HUES64 (cell line): ENCODE results near the gene DDX6. TPM values are rescaled to one million over a fixed set of nuclear protein-coding genes. Genes with fewer than 3 reads are reported as not detected.
A peak's percentile ranks its signal among the peaks of the same experiment; 100 is the strongest.
"Not testable (repeated sequence)": the region's sequence is repeated elsewhere in the genome, so short reads cannot be mapped to it uniquely, and the experiment has no call there.

Source experiments
- H3K27ac ChIP-seq: 2 replicates; pipeline ENCODE4 v1.7.0; 2013; ENCODE audit warnings: low read depth, low read length, inconsistent platforms
- H3K27me3 ChIP-seq: 2 replicates; pipeline ENCODE4 v1.6.1; 2013; ENCODE audit warnings: mild to moderate bottlenecking, low read length; ENCODE audit not compliant: insufficient read depth
- H3K36me3 ChIP-seq: 2 replicates; pipeline ENCODE4 v1.6.1; 2013; ENCODE audit warnings: mild to moderate bottlenecking, low read length; ENCODE audit not compliant: insufficient read depth
- H3K4me1 ChIP-seq: 2 replicates; pipeline ENCODE4 v1.6.1; 2013; ENCODE audit warnings: mild to moderate bottlenecking, low read length, moderate library complexity; ENCODE audit not compliant: insufficient read depth
- H3K4me3 ChIP-seq: 2 replicates; pipeline ENCODE4 v1.5.1; 2013; ENCODE audit warnings: mild to moderate bottlenecking, low read length, moderate library complexity
- H3K9ac ChIP-seq: 2 replicates; pipeline ENCODE4 v1.6.1; 2013; ENCODE audit warnings: mild to moderate bottlenecking, low read depth, low read length
- H3K9me3 ChIP-seq: 2 replicates; pipeline ENCODE4 v1.6.1; 2013; ENCODE audit warnings: low read depth, low read length; ENCODE audit not compliant: insufficient read depth
- WGBS: fragments of 150-250, 120-280 bp; methylation state at CpG from one replicate; pipeline ENCODE4 v1.1.7; 2013; ENCODE audit warnings: missing lambda C conversion rate; 5-methylcytosine and 5-hydroxymethylcytosine counted together
- polyA plus RNA-seq, 2 experiments: library from polyadenylated mRNA; stranded (reverse); fragments of 50-300 nt; gene quantifications; one replicate each; pipeline ENCODE4 v1.2.3, GENCODE V29; 2013

Gene DDX6, protein sequence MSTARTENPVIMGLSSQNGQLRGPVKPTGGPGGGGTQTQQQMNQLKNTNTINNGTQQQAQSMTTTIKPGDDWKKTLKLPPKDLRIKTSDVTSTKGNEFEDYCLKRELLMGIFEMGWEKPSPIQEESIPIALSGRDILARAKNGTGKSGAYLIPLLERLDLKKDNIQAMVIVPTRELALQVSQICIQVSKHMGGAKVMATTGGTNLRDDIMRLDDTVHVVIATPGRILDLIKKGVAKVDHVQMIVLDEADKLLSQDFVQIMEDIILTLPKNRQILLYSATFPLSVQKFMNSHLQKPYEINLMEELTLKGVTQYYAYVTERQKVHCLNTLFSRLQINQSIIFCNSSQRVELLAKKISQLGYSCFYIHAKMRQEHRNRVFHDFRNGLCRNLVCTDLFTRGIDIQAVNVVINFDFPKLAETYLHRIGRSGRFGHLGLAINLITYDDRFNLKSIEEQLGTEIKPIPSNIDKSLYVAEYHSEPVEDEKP
- 63.9 TPM for polyA plus RNA-seq (2013, experiment 1 of 2)
- 73.0 TPM for polyA plus RNA-seq (2013, experiment 2 of 2)

DNA sequence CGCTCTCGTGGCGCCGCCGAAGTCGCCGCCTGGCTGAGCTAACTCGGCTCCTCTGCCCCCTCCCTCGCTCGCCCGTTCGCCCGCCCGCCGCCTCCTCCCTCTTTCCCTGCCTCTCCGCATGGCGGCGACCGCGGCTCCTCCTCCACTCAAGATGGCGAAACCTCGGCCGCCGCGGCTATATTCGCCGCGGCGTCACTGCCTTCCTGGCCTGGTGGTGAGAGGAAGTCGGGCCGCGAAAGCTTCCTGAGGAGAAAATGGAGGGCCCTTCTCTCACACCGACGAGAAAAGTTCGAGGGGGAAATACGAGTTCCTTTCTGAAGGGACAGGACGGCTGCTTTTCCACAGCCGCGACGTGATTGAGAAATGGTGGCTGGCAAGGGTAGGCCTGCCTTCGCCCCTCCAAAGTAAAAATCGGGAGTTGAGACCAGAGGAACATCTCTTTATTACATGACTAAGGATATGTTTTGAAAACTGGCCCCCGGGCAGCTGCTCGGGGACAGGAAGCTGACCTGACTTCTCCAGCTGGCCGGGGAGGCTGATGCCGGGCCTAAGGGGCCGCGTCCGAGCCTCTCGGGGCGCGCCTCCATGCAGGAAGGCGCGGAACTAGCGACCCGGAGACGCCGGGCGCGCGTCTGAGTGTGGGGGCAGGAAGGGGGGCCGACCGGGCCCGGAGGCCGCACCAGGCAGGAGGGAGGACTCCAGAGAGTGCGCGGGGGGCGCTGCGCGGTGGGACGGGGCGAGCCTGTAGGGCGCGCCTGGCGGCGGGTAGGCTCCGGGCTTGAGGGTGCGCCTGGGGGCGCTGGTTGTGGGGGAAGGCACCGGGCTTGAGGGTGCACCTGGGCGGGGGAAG lies at the start of gene DDX6:
TSS of gene DDX6 (minus strand) at position 54 of the 850 bp plus-strand sequence. CDS start 4,913 bp downstream, outside the sequence.
- Histone ChIP-seq H3K27ac (peak within 1 kb of the TSS; percentile 83), H3K36me3 (peaks cover 5% of the 10 kb centered on the region), H3K4me3 (peak within 1 kb of the TSS; percentile 78), H3K27me3 (no peaks in the 10 kb centered on the region), H3K9me3 (no peaks in the 10 kb centered on the region), H3K9ac (peak within 1 kb of the TSS; percentile 93), H3K4me1 (peaks cover 16% of the 10 kb centered on the region)
- under 1% methylated on average over 81 of the region's 81 CpGs for WGBS

DNA sequence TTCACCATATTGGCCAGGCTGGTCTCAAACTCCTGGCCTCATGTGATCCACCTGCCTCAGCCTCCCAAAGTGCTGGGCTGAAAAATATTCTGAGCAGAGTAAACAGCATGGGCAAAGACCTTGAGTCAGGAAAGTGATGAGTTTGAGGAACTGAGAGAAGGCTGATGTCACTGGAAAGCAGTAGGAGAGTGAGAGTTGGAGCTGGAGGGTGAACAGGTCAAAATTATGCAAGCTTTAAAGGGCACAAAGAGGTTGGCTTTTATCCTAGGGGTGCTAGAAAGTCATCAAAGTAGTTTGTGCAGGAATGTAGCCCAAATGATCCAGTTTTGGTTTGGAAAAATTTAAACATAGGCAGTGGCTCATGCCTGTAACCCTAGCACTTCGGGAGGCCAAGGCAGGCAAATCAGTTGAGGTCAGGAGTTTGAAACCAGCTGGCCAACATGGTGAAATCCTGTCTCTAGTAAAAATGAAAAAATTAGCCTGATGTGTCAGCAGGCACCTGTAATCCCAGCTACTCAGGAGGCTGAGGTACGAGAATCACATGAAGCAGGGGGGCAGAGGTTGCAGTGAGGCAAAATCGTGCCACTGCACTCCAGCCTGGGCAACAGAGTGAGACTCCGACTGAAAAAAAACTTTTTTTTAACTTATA lies 48.1 kb upstream of the DDX6 start:
- Histone ChIP-seq H3K4me1 (no peaks in the 10 kb centered on the region), H3K9me3 (no peaks in the 10 kb centered on the region), H3K4me3 (no peak overlapping the region), H3K36me3 (no peaks in the 10 kb centered on the region), H3K27me3 (no peaks in the 10 kb centered on the region), H3K9ac (no peak overlapping the region), H3K27ac (no peak overlapping the region)
- WGBS: 86% methylated on average over 3 of the region's 4 CpGs

DNA sequence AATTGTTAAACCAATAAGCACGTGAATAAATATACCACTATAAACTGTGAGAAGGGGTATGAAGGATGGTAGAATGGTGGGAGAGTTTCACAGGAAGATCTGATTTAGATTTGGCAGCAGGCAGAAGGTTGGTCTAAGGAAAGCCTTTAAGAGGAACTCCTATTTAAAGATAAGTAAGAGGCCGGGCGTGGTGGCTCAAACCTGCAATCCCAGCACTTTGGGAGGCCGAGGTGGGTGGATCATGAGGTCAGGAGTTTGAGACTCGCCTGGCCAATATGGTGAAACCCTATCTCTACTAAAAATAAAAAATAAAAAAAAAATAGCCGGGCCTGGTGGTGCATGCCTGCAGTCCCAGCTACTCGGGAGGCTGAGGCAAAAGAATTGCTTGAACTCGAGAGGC lies 46.9 kb upstream of the DDX6 start:
- H3K36me3 ChIP-seq: no peaks in the 10 kb centered on the region
- H3K4me3 ChIP-seq: no peak overlapping the region
- H3K9me3 ChIP-seq: no peaks in the 10 kb centered on the region
- no peak overlapping the region for H3K27ac ChIP-seq
- H3K4me1 ChIP-seq: no peaks in the 10 kb centered on the region
- no peaks in the 10 kb centered on the region for H3K27me3 ChIP-seq
- no peak overlapping the region for H3K9ac ChIP-seq
- 98% methylated on average over 7 of the region's 8 CpGs for WGBS

DNA sequence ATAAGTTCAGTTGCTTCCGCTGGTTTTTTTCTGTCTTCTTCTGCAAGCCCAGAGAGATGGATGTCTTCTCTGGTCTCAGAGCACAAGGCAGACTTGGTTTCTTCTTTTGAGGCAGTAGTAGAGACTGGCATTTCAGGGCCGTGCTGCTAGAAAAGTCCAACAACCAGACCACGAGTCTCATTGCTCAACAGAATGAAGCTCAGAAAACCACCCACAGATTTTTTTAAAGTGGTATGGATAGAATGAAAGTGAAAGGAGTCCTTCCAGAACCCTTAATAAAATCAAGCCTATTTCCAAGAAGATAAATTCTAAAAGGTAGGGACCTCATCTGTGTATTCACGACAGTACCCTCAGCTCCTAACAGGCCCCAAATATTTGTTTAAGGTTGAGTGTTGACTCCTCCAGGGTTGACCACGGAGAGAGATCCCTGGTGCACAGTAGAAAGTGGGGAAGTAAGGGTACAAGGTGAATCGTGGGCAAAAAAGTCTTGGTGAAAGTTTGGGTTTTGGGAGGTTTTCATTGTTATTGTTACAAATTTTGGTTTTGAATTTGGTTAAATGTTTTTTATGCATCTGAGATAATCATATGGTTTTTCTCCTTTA lies 43.6 kb upstream of the DDX6 start:
- no peaks in the 10 kb centered on the region for H3K36me3 ChIP-seq
- no peaks in the 10 kb centered on the region for H3K27me3 ChIP-seq
- H3K9me3 ChIP-seq: no peaks in the 10 kb centered on the region
- H3K4me3 ChIP-seq: no peak overlapping the region
- H3K9ac ChIP-seq: no peak overlapping the region
- no peak overlapping the region for H3K27ac ChIP-seq
- 86% methylated on average over 5 of the region's 6 CpGs for WGBS
- H3K4me1 ChIP-seq: no peaks in the 10 kb centered on the region

DNA sequence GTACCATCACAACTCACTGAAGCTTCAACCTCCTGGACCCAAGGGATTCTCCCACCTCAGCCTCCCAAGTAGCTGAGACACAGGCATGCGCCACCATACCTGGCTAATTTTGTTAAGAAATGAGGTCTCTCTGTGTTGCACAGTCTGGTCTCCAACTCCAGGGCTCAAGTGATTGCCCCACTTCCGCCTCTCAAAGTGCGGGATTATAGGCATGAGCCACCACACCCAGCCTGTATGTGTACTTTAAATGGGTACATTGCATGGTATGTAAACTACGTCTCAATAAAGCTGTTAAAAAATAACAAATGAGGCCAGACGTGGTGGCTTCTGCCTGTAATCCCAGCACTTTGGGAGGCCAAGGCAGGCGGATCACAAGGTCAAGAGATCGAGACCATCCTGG lies 36.2 kb upstream of the DDX6 start:
- Histone ChIP-seq H3K9me3 (no peaks in the 10 kb centered on the region), H3K36me3 (no peaks in the 10 kb centered on the region), H3K4me1 (no peaks in the 10 kb centered on the region), H3K27ac (no peak overlapping the region), H3K9ac (no peak overlapping the region), H3K27me3 (no peaks in the 10 kb centered on the region), H3K4me3 (no peak overlapping the region)
- WGBS: 94% methylated on average over 7 of the region's 7 CpGs

DNA sequence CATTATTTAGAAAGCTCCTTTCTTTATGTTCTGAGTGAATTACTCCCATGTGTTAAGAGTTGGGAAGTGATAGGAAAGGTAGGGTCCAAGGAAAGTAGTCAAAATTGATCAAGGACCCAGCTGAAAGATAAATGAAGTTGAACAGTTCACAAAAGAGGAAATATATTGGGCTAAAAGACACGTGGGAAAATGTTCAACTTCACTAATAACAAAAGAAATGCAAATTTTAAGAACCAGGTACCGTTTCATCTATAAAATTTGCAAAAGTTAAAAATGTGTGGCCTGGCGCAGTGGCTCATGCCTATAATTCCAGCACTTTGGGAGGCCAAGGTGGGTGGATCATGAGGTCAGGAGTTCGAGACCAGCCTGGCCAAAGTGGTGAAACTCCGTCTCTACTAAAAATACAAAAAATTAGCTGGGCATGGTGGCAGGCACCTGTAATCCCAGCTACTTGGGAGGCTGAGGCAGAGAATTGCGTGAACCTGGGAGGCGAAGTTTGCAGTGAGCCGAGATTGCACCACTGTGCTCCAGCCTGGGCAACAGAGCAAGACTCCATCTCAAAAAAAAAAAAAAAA lies 32.1 kb upstream of the DDX6 start:
- not testable (repeated sequence) for H3K4me3 ChIP-seq, H3K9ac ChIP-seq, H3K4me1 ChIP-seq, H3K36me3 ChIP-seq, H3K27ac ChIP-seq, H3K27me3 ChIP-seq, H3K9me3 ChIP-seq
- WGBS: 92% methylated on average over 8 of the region's 8 CpGs

DNA sequence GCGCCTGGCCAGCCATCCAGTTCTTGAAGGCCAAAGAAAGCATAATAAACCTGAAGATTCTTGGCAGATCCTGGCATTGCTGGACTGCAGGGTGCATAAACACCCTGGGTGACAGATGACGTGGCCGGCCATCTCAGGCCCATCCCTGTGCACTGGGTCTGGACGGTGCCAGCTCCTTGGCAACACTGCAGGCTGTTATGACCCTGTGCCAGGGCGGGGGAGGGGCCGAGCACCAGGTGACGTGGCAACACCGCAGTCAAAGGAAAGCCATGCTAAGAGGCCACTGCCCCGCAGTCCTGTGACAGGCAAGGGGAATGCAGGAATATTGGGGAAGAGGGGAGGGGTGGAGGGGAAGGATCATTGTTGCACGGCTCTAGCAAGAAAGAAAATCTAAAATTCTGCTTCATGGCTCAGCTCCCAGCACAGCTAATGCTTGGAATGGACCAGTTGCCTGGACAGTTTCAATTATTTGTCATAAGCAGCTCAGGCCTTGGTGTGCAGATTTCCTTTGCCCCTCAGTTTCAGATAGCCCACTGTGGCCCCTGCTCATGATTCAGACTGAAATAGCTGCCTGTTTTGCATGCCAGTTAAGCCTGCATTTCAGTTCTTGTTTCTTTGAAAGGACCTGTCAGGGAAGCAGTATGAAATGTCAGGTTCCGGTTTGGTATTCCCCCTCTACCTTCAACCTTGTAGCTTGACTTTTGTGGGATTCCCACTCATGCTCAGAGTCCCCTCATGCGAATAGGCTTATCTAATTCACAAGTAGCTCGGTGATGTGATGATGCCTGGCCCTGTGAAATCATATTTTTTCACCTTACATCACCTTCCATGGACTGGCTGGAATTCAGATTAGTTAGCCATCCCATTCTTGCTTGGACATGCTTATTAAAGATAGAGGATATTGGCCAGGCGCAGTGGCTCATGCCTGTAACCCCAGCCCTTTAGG lies 29.7 kb upstream of the DDX6 start:
- H3K36me3 ChIP-seq: no peaks in the 10 kb centered on the region
- H3K27ac ChIP-seq: no peak overlapping the region
- no peaks in the 10 kb centered on the region for H3K9me3 ChIP-seq
- no peaks in the 10 kb centered on the region for H3K4me1 ChIP-seq
- no peak overlapping the region for H3K4me3 ChIP-seq
- WGBS: 77% methylated on average over 14 of the region's 14 CpGs
- no peaks in the 10 kb centered on the region for H3K27me3 ChIP-seq
- H3K9ac ChIP-seq: no peak overlapping the region

DNA sequence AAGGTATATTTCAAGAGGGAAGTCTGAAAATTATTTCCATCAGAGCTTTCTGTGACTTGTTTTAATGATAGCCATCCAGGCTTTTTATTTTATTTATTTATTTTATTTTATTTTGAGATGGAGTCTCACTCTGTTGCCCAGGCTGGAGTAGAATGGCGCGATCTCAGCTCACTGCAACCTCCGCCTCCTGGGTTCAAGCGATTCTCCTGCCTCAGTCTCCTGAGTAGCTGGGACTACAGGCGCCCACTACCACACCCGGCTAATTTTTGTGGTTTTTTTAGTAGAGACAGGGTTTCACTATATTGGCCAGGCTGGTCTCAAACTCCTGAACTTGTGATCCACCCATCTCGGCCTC lies 29.0 kb upstream of the DDX6 start:
- H3K27me3 ChIP-seq, H3K9ac ChIP-seq, H3K4me3 ChIP-seq, H3K27ac ChIP-seq, H3K36me3 ChIP-seq, H3K4me1 ChIP-seq, H3K9me3 ChIP-seq: not testable (repeated sequence)
- 95% methylated on average over 7 of the region's 7 CpGs for WGBS

DNA sequence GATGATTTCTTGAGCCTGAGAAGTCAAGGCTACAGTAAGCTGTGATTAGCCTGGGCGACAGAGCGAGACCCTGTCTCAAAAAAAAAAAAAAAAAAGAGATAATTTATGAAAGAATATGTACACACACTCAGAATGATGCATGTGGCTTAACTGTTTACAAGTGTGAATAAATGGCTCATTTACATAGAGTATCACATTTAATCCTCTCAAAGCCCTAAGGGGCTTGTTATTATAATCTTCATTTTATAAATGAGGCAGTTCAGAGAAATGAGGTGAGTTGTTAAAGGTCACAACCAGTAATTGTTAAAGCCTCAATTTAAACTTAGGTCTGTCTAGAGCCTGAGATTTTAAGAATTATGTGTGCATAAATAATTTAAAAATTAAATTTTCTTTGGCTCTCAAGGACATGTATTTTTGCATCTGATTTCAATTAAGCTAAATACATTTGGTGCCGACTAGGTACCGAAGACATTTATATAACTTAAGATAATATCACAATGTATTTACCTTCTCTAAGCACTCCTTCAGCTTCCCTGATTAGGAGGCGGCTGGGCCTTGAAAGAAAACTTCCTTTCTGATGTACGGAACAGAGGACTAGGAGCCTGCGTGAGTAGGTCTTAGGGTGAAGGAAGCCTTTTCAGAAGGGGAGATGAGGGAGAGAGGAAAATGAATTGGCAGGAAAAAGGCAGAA lies 28.5 kb upstream of the DDX6 start:
- H3K9me3 ChIP-seq: no peaks in the 10 kb centered on the region
- WGBS: 91% methylated on average over 6 of the region's 7 CpGs
- no peaks in the 10 kb centered on the region for H3K4me1 ChIP-seq
- H3K36me3 ChIP-seq: no peaks in the 10 kb centered on the region
- H3K27me3 ChIP-seq: no peaks in the 10 kb centered on the region
- H3K9ac ChIP-seq: no peak overlapping the region
- no peak overlapping the region for H3K4me3 ChIP-seq
- H3K27ac ChIP-seq: no peak overlapping the region
